Measurements from ENCODE around the gene SLC44A3. TPM values are rescaled to one million over a fixed set of nuclear protein-coding genes. Genes with fewer than 3 reads are reported as not detected.

Gene SLC44A3
- total RNA-seq, 1 donor from 2014 or later = 70.4 TPM

GRCh38 chr1:94928293-94928939 lies 108.3 kb downstream of the SLC44A3 start:
- Mint-ChIP-seq H3K27ac (peak overlapping the region; percentile 100), H3K36me3 (ENCODE audit: insufficient read depth) (peaks cover 12% of the 10 kb centered on the region), H3K4me1 (ENCODE audit: low read depth) (peaks cover 45% of the 10 kb centered on the region), H3K4me3 (ENCODE audit: low read depth) (peak overlapping the region; percentile 84), H3K27me3 (no peaks in the 10 kb centered on the region), H3K9me3 (ENCODE audit: low read depth) (peaks cover 3% of the 10 kb centered on the region)
- TF ChIP-seq CTCF (IDR thresholded peaks at IDR 0.05; ENCODE audit: unreplicated experiment) = no peak
- no peak for DNase-seq (ENCODE audit: low spot score, unreplicated experiment)

DNA sequence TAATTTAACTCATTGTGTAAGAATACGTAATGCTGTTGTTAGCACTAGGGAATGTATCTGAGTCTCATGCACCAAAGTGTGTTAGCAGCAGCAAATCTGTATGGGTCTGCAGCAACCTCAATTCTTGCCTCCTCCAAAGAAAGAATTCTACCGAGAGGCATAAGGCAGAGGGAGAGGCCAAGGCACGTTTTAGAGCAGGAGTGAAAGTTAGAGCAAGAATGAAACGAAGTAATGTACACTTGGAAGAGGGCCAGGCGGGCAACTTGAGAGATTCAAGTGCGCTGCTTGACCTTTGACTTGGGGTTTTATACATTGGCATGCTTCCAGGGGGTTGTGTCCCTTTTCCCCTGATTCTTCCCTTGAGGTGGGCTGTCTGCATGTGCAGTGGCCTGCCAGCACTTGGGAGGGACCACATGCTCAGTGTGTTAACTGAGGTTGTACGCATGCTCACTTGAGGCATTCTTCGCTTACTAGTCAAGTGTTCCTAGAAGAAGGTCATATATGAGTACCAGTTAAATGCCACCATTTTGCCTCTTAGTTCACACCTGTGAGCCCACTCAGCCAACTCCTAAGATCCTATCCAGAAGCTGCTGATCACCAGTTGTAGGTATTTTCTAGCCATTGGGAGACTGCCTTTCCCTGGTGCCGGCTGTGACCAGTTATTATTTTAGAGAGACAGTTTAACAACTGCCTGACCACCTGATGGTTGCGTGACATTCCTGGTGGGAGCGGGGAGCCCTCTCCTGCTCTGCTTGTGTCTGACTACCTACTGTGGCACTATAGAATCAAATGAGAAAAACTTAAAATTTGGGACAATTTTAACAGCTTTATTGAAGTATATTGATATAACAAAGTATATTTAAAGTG lies 109.4 kb downstream of the SLC44A3 start:
- DNase-seq (ENCODE audit: low spot score, unreplicated experiment) = no peak
- Mint-ChIP-seq H3K4me3 (ENCODE audit: low read depth) (peak overlapping the region; percentile 57), H3K27me3 (no peaks in the 10 kb centered on the region), H3K27ac (peak overlapping the region; percentile 17), H3K4me1 (ENCODE audit: low read depth) (peaks cover 35% of the 10 kb centered on the region), H3K36me3 (ENCODE audit: insufficient read depth) (peaks cover 12% of the 10 kb centered on the region), H3K9me3 (ENCODE audit: low read depth) (peaks cover 3% of the 10 kb centered on the region)
- no peak for TF ChIP-seq CTCF (IDR thresholded peaks at IDR 0.05; ENCODE audit: unreplicated experiment)

GRCh38 chr1:94931254-94931841 lies 111.2 kb downstream of the SLC44A3 start:
- no peak for DNase-seq (ENCODE audit: low spot score, unreplicated experiment)
- TF ChIP-seq CTCF (IDR thresholded peaks at IDR 0.05; ENCODE audit: unreplicated experiment) = no peak
- H3K36me3 Mint-ChIP-seq (ENCODE audit: insufficient read depth) = peaks cover 10% of the 10 kb centered on the region
- H3K27ac Mint-ChIP-seq = no peak overlapping the region
- H3K27me3 Mint-ChIP-seq = no peaks in the 10 kb centered on the region
- peaks cover 3% of the 10 kb centered on the region for H3K9me3 Mint-ChIP-seq (ENCODE audit: low read depth)
- peaks cover 44% of the 10 kb centered on the region for H3K4me1 Mint-ChIP-seq (ENCODE audit: low read depth)
- H3K4me3 Mint-ChIP-seq (ENCODE audit: low read depth) = no peak overlapping the region

DNA sequence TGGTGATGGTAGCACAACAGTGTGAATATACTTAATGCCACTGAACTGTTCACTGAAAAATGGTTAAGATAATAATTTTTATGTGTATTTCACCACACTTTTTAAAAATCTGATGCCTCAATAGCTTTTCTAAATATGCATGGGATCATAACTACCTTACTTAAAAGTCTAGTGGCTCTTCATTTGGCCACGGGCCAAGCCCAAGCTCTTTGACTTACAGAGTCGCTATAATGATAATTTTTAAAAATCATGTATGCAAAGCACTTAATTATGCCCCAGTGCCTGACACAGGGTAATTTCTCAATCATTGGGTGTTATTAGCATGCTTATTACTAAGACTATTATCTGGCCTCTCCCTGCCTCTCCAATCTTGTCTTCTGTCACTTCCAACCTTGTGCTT lies 114.4 kb downstream of the SLC44A3 start:
- H3K36me3 Mint-ChIP-seq (ENCODE audit: insufficient read depth) = peaks cover 10% of the 10 kb centered on the region

More for the DNA sequence above, 114.4 kb downstream of the SLC44A3 start:
- Mint-ChIP-seq H3K27me3 (peaks cover 4% of the 10 kb centered on the region), H3K4me1 (ENCODE audit: low read depth) (peaks cover 37% of the 10 kb centered on the region), H3K27ac (no peak overlapping the region), H3K9me3 (ENCODE audit: low read depth) (peaks cover 3% of the 10 kb centered on the region), H3K4me3 (ENCODE audit: low read depth) (no peak overlapping the region)
- no peak for DNase-seq (ENCODE audit: low spot score, unreplicated experiment)
- TF ChIP-seq CTCF (IDR thresholded peaks at IDR 0.05; ENCODE audit: unreplicated experiment) = no peak
